Renal cortical epithelial cell (primary cell): Measurements from ENCODE around the gene ENG. TPM values are rescaled to one million over a fixed set of nuclear protein-coding genes. Genes with fewer than 3 reads are reported as not detected.

Experiments used
- DNase-seq: peaks from one replicate; pipeline ENCODE4 v3.0.0-alpha.2; 2011; ENCODE audit warnings: low read depth
- total RNA-seq: library from RNA; depleted of rRNA; stranded (reverse); fragments of >200 nt; gene quantifications from 2 replicates; pipeline ENCODE4 v1.2.3, GENCODE V29; 2014

ENG gene
- total RNA-seq, 1 donor from 2014 or later = 6.8 TPM

DNA sequence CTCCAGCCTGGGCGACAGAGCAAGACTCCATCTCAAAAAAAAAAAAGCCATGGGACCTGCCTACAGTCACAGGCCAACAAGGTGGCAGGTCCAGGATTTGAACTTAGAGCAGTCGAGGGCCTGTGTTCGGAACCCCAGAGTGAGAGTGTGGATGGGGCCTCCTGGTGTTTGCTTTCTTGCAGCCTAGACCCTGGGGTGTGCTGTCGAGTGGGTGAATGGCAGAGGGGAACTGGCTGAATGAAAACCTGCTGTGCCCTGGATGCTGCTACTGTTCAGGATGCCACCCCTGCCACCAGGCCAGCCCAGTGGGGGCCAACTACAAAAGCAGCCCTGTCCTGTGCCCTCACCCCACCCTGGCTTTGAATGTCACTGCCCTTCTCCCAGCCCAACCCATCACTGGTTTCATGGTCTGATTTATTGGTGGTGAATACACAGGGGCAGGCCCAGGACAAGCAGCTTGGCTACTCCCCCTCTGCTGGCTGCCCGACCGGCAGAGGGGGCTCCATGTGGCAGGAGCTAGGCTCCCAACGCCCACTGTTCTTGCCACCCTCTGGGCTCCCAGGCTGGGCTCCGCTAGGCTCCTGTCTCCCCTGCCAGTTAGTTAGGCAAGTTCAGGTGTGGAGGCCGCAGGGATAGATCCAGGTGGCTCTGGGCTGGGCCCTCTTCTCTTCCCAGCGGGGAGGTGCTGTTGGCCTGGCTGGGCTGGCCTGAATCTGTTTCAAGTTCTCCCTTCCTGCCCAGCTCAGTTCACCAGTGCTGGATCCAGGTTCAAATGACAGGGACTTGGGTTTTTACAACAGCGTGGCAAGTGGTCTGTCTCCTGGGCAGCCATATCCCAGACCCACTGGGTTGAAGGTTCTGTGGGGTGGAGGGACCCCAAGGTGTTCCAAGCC is 39.6 kb downstream of the ENG start:
- no peak for DNase-seq

- DNase-seq = no peak
These were observed 40.7 kb downstream of the ENG start for GRCh38 chr9:127813686-127814226.

- no peak for DNase-seq
These were observed 41.4 kb downstream of the ENG start for GRCh38 chr9:127812936-127813675.

- DNase-seq = no peak
These were observed 42.4 kb downstream of the ENG start for GRCh38 chr9:127812011-127812410.

DNA sequence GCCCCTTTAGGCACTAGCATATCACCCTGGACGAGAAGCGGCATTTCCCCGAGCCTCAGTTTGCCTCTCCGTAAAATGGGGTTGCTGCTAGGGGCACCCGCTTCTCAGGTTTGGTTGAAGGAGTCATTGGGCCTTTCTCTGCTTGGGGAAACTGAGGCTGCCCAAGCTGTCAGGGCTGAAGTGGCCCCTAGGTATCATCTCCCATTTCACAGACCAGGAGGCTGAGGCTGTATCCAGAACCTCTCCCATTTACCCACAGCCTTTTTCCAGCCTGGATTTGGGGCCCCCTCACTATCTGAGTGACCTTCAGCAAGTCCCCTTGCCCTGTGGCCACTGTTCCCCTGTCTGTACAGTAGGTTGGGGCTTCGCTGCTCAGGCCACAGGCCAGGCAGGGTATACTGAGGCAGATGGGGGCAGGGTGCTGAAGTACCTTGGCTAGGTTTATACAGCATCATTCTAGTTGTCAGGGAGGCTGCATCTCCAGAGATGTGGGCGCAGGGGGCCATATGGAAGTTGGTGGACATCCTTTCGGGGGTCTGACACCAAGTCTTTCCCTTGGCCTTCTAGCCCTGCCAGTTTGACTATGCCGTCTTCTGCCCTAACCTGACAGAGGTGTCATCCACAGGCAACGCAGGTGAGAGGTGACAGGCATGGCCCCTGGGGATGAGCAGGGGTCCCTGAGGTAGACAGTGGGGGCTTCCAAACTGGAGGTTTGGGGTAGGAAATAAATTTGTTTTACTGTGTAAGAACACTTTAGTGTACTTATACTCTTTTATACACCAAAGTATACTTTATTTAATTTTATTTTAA is 43.9 kb downstream of the ENG start:
- DNase-seq = no peak

DNA sequence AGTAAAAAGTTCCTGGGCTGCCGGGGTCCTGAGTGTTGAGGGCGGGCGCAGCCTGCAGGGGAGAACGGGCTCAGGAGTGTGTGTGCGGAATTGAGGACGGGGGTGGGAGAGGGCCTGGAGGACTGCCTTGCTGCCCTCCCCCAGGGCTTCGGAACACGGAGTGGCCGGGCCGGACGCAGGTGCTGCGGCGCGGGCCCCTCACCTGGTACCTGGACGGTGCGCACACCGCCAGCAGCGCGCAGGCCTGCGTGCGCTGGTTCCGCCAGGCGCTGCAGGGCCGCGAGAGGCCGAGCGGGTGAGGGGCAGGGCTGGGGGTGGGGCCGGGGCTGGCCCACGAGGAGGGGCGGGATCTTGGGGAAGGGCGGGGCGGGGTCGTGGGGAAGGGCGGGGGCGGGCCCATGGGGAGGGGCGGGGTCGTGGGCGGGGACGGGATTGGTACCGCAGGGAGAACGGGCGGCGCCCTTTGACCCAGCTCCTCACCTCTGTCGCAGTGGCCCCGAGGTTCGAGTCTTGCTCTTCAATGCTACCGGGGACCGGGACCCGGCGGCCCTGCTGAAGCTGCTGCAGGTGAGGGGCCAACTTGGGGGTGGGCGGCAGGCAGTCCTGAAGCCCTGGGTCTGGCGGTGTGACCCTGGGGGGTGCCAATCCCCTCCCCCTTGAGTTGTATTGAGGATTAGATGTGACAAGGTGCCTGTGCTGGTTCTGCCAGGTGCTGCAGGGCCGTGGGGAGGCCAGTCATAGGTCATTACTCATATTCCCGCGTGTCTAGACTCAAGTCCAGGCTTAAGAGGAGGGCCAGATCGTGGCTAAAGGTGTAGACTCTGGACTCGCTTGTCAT is 44.7 kb downstream of the ENG start:
- no peak for DNase-seq

DNA sequence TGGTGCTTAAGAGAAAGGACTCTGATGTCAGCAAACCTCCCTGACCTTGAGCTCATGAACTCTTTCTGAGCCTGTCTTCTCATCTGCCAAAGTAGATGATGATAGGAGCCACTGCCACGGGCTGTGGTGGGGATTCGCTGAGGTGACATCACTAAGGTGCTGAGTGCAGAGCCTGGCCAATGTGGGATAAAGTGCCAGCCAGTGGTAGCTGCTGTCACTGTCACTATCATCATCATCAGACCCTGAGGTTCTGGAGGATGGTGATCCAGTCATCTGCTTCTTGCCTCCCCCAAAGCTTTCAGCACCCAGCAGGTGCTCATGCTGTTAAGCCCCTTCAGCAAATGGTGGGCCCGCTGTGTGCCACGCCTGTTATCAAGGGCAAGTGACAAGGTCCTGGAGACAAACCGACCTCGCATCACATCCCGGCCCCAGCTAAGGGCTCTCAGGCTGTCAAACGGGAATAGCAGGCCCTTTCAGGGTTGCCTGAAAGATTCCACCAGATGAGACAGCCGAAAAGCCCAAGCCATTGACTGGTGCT is 45.4 kb downstream of the ENG start:
- DNase-seq = no peak

DNA sequence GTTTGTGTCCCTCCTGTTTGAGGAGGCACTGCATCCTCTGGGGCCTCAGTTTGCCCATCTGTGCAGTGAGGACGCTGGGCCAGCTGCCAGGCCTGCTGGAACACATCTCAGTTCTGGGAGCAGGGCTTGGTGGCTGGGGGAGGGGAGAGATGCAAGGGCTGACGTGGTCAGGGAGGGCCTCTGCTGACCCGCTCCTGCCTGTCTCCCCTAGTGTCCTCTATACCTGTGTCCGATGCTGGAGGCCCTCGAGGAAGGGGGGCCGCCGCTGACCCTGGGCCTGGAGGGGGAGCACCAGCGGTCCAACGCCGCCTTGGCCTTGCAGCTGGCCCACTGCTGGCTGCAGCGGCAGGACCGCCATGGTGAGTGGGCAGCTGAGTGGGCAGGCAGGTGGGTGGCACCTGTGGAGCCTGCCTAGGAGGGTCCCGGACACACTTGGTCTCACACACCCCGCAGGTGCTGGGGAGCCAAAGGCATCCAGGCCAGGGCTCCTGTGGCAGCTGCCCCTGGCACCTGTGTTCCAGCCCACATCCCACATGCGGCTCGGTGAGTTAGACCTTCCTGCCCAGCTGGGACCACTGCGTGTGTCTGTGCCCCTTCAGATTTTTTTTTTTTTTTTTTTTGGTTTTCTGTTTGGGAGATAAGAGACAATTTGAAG is 46.0 kb downstream of the ENG start:
- no peak for DNase-seq

GRCh38 chr9:127806871-127807270 is 47.6 kb downstream of the ENG start:
- DNase-seq = no peak

GRCh38 chr9:127805620-127806019 is 48.8 kb downstream of the ENG start:
- peak; percentile 16 for DNase-seq

- peak; percentile 84 for DNase-seq
These were observed 50.7 kb downstream of the ENG start for GRCh38 chr9:127803507-127804352.

DNA sequence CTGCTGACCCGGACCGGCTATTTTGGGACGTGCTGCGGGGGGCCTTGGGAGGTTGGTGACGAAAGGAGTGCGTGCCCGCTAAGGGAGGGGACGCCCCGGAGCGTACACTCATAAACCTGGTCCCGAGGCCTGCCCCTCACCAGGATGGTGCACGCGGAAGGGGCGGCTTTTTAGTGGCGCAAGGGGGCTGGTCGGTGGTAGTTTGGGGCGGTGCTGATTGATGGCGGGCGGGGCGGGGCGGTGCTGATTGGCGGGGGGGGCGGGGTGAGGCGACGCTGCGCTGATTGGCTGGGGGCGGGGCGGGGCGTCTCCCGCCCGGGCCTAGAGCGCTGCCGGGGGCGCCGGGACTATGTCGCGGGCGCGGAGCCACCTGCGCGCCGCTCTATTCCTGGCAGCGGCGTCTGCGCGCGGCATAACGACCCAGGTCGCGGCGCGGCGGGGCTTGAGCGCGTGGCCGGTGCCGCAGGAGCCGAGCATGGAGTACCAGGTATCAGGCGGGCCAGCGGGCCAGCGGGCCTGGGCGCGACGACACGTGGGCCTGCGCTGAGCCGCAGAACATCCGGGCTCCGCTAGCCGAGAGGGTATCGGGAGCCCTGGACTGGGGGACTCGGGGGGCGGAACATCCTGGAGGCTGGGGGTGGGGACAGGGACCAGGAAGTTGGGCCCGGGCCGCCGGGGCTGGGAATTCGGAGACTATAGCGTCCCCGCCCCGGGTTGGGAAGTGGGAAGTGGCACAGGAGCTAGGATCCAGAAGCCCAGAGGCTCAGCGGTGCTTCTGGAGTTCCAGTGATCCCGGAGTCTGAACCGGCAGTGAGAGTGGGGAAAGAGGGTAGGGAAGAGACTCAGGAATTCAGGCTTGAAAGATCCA is 51.6 kb downstream of the ENG start, which contains the start of gene FPGS:
Gene FPGS (plus strand): TSS at position 307 of the 868 bp plus-strand sequence. CDS start 43 bp downstream, at position 350.
- peak; percentile 58 for DNase-seq

GRCh38 chr9:127801955-127802575 is 52.4 kb downstream of the ENG start:
- peak; percentile 8 for DNase-seq

DNA sequence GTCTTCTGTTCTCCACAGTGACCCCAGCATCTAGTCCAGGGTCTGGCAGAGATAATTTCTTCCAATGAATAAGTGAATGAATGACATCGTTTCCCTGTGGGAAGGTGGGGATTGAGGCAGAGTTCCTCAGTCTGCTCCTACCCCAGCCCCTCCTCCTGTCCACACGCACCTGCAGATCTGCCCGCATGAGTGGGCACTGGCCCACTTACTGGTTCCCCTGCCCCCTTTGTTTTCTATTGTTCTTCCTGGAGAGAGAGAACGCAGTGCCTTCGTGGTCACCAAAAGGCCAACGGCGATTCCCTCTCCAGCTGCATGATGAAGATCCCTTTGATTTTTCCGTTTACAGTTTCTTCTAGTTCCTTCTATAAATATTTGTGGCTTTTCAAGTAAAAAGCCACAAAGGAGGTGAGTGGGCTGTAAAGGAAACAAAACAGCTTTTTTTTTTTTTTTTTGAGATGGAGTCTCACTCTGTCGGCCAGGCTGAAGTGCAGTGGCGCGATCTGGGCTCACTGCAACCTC is 57.5 kb downstream of the ENG start:
- peak; percentile 59 for DNase-seq

DNA sequence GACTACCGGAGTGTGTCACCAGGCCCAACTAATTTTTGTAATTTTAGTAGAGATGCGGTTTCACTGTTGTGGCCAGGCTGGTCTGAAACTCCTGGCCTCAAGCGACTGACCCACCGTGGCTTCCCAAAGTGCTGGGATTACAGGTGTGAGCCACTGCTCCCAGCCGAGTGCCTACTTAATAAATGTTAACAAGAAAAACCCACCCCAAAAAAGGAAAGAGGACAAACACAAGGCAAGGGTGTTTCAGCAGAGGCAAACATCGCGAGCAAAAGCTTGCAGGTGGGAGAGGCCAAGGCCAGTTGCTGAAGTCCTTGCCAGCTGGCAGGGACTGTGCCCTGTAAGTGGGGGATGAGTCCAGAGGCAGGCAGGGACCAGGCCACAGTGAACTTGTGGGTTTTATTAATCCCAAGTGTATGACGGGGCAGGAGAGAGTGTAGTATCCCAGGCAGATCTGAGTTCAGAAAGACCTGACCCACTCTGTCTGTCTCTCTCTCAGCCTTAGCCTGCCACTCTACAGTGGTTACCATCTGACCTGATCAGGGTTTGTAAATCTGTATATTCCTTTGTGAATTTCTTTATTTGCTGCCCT is 58.1 kb downstream of the ENG start:
- peak; percentile 9 for DNase-seq

DNA sequence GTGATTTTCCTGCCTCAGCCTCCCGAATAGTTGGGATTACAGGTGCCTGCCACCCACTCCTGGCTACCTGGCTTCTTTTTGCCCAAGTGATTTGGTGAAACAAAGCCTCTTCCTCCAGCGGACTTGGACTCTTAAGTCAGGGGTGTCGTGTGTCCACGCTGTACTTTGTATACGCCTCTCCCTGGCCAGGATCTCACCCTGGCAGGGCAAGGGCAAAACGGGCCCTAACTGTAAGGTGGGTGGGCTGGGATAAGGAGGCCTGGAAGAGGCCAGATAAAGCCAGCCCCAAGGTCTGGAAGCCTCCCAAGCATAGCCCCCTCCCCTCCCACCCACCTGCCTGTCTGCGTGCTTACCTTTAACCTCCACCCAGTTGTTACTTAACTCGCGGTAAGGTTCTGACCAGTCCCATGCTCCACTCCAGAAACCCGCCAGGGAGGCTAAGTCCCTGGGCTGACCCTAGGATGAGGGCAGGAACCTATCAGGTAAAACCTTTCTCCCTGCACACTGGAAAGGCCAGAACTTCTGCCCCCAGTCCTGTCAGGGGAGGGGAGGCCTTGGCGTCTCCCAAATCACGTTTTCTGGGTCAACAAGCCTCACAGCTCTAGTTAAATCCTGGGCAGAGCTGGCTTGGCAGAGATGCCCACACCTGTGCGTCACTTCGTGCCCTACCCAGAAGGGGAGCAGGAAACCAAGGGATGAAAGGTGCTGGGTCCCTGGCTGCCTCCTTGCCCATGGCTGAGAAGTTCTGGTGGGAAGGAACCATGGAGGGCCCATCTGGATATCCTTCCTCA is 60.3 kb downstream of the ENG start:
- DNase-seq = no peak
